SK-N-SH treated with all-trans-retinoic acid at 6 μM for 48 hours (cell line): ENCODE measurements around the gene SENP3.

Source experiments
- ATAC-seq: fragments of 200-7000 bp; cut with Tn5 transposase; 3 replicates; pipeline ENCODE4 v1.9.1; 2020; ENCODE audit warnings: mild to moderate bottlenecking, moderate library complexity
- ARNTL ChIP-seq: fragments of 450-650 bp; formaldehyde crosslinking; IDR thresholded peaks from 2 replicates; pipeline ENCODE4 v1.5.0; 2020; ENCODE audit warnings: low read depth, mild to moderate bottlenecking, moderate library complexity, borderline replicate concordance
- BACH2 ChIP-seq: fragments of 250-450 bp; sonication (Bioruptor Pico); IDR thresholded peaks from 2 replicates; pipeline ENCODE4 v1.9.0; 2021; ENCODE audit warnings: mild to moderate bottlenecking, borderline replicate concordance
- CSDC2 ChIP-seq: fragments of 250-450 bp; sonication (Bioruptor Pico); IDR thresholded peaks from 2 replicates; pipeline ENCODE4 v1.5.0; 2020; ENCODE audit warnings: mild to moderate bottlenecking, moderate library complexity
- ESRRG ChIP-seq: fragments of 250-450 bp; sonication (Bioruptor Pico); IDR thresholded peaks from 2 replicates; pipeline ENCODE4 v1.6.1; 2021; ENCODE audit warnings: mild to moderate bottlenecking
- GLIS3 ChIP-seq: fragments of 250-450 bp; sonication (Bioruptor Pico); IDR thresholded peaks from 2 replicates; pipeline ENCODE4 v1.5.0; 2020; ENCODE audit warnings: mild to moderate bottlenecking, moderate library complexity
- ISL1 ChIP-seq: fragments of 250-450 bp; sonication (Bioruptor Pico); IDR thresholded peaks from 2 replicates; pipeline ENCODE4 v2.1.2; 2022; ENCODE audit warnings: mild to moderate bottlenecking, moderate library complexity
- OSR1 ChIP-seq: fragments of 250-450 bp; sonication (Bioruptor Pico); IDR thresholded peaks from 2 replicates; pipeline ENCODE4 v1.8.0; 2022; ENCODE audit warnings: moderate library complexity, mild to moderate bottlenecking, inconsistent platforms
- PPARA ChIP-seq: fragments of 250-450 bp; sonication (Bioruptor Pico); IDR thresholded peaks from 2 replicates; pipeline ENCODE4 v1.5.0; 2020; ENCODE audit warnings: mild to moderate bottlenecking, borderline replicate concordance
- RARB ChIP-seq: fragments of 250-450 bp; sonication (Bioruptor Pico); IDR thresholded peaks from 2 replicates; pipeline ENCODE4 v1.8.0; 2021; ENCODE audit warnings: mild to moderate bottlenecking, moderate library complexity
- SNAI2 ChIP-seq: fragments of 250-450 bp; sonication (Bioruptor Pico); IDR thresholded peaks from 2 replicates; pipeline ENCODE4 v1.5.0; 2020; ENCODE audit warnings: mild to moderate bottlenecking, moderate library complexity
- TCF4 ChIP-seq: fragments of 250-450 bp; sonication (Bioruptor Pico); IDR thresholded peaks from 2 replicates; pipeline ENCODE4 v1.8.0; 2021; ENCODE audit warnings: mild to moderate bottlenecking, moderate library complexity, borderline replicate concordance
- TOX ChIP-seq: fragments of 250-450 bp; sonication (Bioruptor Pico); IDR thresholded peaks from 2 replicates; pipeline ENCODE4 v1.8.0; 2021; ENCODE audit warnings: mild to moderate bottlenecking, moderate library complexity, borderline replicate concordance
- ZC3H10 ChIP-seq: fragments of 250-450 bp; sonication (Bioruptor Pico); IDR thresholded peaks from 2 replicates; pipeline ENCODE4 v1.5.1; 2021; ENCODE audit warnings: mild to moderate bottlenecking, moderate library complexity
- ZFP3 ChIP-seq: fragments of 250-450 bp; sonication (Bioruptor Pico); IDR thresholded peaks from 2 replicates; pipeline ENCODE4 v1.5.0; 2020; ENCODE audit warnings: mild to moderate bottlenecking, moderate library complexity
- ZFP30 ChIP-seq: fragments of 450-650 bp; formaldehyde crosslinking; IDR thresholded peaks from 2 replicates; pipeline ENCODE4 v1.5.0; 2022; ENCODE audit warnings: mild to moderate bottlenecking, moderate library complexity
- ZNF565 ChIP-seq: fragments of 450-650 bp; formaldehyde crosslinking; conservative IDR thresholded peaks from 2 replicates; pipeline ENCODE4 v1.5.0; 2020; ENCODE audit warnings: low read depth, mild to moderate bottlenecking, moderate library complexity
- ZNF70 ChIP-seq: fragments of 450-650 bp; formaldehyde crosslinking; IDR thresholded peaks from 2 replicates; pipeline ENCODE4 v1.5.0; 2020; ENCODE audit warnings: mild to moderate bottlenecking, moderate library complexity
- ZNF8 ChIP-seq: fragments of 450-650 bp; formaldehyde crosslinking; IDR thresholded peaks from 2 replicates; pipeline ENCODE4 v1.5.0; 2020; ENCODE audit warnings: mild to moderate bottlenecking, moderate library complexity
- TF ChIP-seq, protein P1 (sequence below): fragments of 250-450 bp; sonication (Bioruptor Pico); IDR thresholded peaks from 2 replicates; pipeline ENCODE4 v1.5.1; 2021; ENCODE audit warnings: mild to moderate bottlenecking, moderate library complexity
- TF ChIP-seq, protein P2 (sequence below): fragments of 250-450 bp; sonication (Bioruptor Pico); IDR thresholded peaks from 2 replicates; pipeline ENCODE4 v1.8.0; 2020; ENCODE audit warnings: mild to moderate bottlenecking, moderate library complexity, borderline replicate concordance
- TF ChIP-seq, protein P3 (sequence below): fragments of 250-450 bp; sonication (Bioruptor Pico); IDR thresholded peaks from 2 replicates; pipeline ENCODE4 v1.5.1; 2020; ENCODE audit warnings: low read depth, mild to moderate bottlenecking, moderate library complexity

The SENP3 gene

DNA sequence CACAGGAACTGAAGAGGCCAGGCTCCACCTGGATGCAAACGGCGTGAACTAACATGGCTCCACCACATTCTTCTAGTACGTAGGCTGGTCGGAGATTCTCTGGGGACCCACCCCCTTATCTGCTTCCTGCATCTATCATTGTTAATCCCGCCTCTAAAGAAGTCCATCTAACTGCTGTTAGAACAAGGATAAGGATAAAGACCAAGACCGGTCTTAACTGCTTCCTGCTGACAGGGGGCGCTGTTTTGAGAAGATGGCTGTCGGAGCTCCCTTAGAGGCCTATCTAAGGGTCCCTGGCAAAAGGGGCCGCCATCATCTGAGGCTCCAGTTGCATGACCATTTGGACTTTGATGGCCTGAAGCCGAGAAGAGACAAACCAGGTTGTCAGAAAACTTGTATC lies 38.7 kb upstream of the SENP3 start:
- ATAC-seq, result no peak; the same call in 1 of the 3 replicates
- no peak for TF ChIP-seq RARB (CRISPR knock-in tag)
- TF ChIP-seq SNAI2 (CRISPR knock-in tag), result no peak
- TF ChIP-seq, protein P1, sequence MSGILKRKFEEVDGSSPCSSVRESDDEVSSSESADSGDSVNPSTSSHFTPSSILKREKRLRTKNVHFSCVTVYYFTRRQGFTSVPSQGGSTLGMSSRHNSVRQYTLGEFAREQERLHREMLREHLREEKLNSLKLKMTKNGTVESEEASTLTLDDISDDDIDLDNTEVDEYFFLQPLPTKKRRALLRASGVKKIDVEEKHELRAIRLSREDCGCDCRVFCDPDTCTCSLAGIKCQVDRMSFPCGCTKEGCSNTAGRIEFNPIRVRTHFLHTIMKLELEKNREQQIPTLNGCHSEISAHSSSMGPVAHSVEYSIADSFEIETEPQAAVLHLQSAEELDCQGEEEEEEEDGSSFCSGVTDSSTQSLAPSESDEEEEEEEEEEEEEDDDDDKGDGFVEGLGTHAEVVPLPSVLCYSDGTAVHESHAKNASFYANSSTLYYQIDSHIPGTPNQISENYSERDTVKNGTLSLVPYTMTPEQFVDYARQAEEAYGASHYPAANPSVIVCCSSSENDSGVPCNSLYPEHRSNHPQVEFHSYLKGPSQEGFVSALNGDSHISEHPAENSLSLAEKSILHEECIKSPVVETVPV (CRISPR knock-in tag), result no peak
- no peak for TF ChIP-seq PPARA (CRISPR knock-in tag)
- TF ChIP-seq ARNTL (CRISPR knock-in tag), result no peak
- TF ChIP-seq BACH2 (CRISPR knock-in tag), result no peak
- no peak for TF ChIP-seq ZNF70 (CRISPR knock-in tag)
- no peak for TF ChIP-seq TCF4 (CRISPR knock-in tag)

DNA sequence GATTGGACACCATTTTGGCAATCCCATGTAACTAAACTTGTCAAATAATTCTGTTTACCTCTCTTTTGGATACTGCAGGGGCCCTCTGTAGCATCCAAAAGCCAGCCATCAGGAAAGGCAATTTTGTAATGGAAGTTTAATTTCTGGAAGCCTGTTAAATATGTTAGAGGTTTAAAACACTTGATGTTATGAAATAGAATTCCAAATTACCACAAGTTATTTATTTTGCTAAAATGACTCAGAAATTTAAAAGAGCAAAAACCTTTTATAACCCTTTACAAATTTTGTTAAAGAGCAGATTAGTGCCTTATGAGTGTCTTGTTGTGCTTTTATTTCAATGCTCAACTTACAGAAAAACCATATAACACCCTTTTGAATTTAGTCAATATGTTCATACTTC lies 32.9 kb upstream of the SENP3 start:
- ATAC-seq, result no peak
- TF ChIP-seq ISL1, result no peak
- TF ChIP-seq TCF4 (CRISPR knock-in tag), result no peak
- no peak for TF ChIP-seq ZC3H10 (CRISPR knock-in tag)
- TF ChIP-seq BACH2 (CRISPR knock-in tag), result no peak
- TF ChIP-seq, protein P2, sequence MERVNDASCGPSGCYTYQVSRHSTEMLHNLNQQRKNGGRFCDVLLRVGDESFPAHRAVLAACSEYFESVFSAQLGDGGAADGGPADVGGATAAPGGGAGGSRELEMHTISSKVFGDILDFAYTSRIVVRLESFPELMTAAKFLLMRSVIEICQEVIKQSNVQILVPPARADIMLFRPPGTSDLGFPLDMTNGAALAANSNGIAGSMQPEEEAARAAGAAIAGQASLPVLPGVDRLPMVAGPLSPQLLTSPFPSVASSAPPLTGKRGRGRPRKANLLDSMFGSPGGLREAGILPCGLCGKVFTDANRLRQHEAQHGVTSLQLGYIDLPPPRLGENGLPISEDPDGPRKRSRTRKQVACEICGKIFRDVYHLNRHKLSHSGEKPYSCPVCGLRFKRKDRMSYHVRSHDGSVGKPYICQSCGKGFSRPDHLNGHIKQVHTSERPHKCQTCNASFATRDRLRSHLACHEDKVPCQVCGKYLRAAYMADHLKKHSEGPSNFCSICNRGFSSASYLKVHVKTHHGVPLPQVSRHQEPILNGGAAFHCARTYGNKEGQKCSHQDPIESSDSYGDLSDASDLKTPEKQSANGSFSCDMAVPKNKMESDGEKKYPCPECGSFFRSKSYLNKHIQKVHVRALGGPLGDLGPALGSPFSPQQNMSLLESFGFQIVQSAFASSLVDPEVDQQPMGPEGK (CRISPR knock-in tag), result no peak
- TF ChIP-seq ESRRG (CRISPR knock-in tag), result no peak
- no peak for TF ChIP-seq ZFP3 (CRISPR knock-in tag)
- TF ChIP-seq PPARA (CRISPR knock-in tag), result no peak

DNA sequence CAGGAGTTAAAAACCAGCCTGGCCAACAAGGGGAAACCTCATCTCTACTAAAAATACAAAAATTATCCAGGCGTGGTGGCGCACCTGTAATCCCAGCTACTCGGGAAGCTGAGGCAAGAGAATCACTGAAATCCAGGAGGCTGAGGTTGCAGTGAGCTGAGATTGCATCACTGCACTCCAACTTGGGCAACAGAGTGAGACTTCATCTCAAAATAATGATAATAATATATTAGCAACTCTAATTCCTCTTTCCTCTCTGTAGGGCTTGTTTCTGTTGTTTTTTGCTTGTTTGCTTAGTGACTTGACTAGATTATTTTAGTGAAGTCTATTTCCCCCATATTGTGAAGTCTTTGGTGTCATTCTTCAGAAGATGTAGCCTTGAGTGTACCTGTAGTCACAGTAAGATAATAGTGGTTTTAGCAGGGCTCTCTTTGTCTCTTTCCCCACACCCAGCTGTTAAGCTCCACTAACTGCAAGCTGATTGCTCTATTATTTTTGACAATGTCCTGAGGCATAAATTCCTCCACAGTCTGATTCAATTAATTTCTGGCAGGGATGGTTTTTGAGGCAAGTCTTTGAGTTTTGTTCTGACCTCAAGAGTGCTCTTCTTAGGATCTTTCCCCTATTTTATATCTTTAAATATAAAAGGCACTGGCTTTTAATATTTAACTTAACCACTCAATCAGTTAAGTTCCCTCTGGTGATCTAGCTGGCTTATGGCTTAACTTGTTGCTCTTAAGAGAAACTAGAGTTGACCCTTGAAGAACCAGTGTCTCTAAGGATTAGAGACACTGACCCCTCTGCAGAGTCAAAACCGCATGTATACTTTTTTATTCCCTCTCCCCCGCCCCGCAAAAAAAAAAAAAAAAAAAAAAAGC lies 31.5 kb upstream of the SENP3 start:
- no peak for ATAC-seq
- no peak for TF ChIP-seq ARNTL (CRISPR knock-in tag)
- no peak for TF ChIP-seq ZNF8 (CRISPR knock-in tag)
- TF ChIP-seq ZFP30, result no peak
- no peak for TF ChIP-seq TCF4 (CRISPR knock-in tag)
- no peak for TF ChIP-seq SNAI2 (CRISPR knock-in tag)
- TF ChIP-seq ZNF565 (CRISPR knock-in tag), result no peak
- TF ChIP-seq, protein P1 (CRISPR knock-in tag), result no peak
- TF ChIP-seq GLIS3 (CRISPR knock-in tag), result no peak
- no peak for TF ChIP-seq CSDC2
- TF ChIP-seq RARB (CRISPR knock-in tag), result no peak
- TF ChIP-seq OSR1 (CRISPR knock-in tag), result no peak
- TF ChIP-seq TOX, result no peak
- TF ChIP-seq, protein P3, sequence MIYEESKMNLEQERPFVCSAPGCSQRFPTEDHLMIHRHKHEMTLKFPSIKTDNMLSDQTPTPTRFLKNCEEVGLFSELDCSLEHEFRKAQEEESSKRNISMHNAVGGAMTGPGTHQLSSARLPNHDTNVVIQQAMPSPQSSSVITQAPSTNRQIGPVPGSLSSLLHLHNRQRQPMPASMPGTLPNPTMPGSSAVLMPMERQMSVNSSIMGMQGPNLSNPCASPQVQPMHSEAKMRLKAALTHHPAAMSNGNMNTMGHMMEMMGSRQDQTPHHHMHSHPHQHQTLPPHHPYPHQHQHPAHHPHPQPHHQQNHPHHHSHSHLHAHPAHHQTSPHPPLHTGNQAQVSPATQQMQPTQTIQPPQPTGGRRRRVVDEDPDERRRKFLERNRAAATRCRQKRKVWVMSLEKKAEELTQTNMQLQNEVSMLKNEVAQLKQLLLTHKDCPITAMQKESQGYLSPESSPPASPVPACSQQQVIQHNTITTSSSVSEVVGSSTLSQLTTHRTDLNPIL (CRISPR knock-in tag), result no peak
- no peak for TF ChIP-seq PPARA (CRISPR knock-in tag)
- TF ChIP-seq BACH2 (CRISPR knock-in tag), result no peak
- no peak for TF ChIP-seq ZNF70 (CRISPR knock-in tag)
- TF ChIP-seq, protein P2 (CRISPR knock-in tag), result no peak
- TF ChIP-seq, all 23 proteins: peak for 0
